Superior temporal gyrus (tissue), 1 donor: Measurements from ENCODE around the gene CCDC102B.
"Not testable (repeated sequence)": the region's sequence is repeated elsewhere in the genome, so short reads cannot be mapped to it uniquely, and the experiment has no call there.

Experiments
- DNase-seq: peaks from one replicate; pipeline ENCODE4 v3.0.0-alpha.2; 2016; ENCODE audit errors: extremely low spot score

Gene CCDC102B

GRCh38 chr18:68830256-68831045 lies 32.6 kb downstream of the CCDC102B start:
- DNase-seq: no peak

- DNase-seq: no peak
Observed at GRCh38 chr18:68833756-68834155, 35.9 kb downstream of the CCDC102B start.

- DNase-seq: no peak
Observed at GRCh38 chr18:68837665-68838451, 40.0 kb downstream of the CCDC102B start.

- no peak for DNase-seq
Observed at GRCh38 chr18:68839701-68840100, 41.8 kb downstream of the CCDC102B start.

- peak; percentile 73 for DNase-seq
Observed at GRCh38 chr18:68840554-68841263, 42.8 kb downstream of the CCDC102B start.

GRCh38 chr18:68841301-68841700 lies 43.4 kb downstream of the CCDC102B start:
- DNase-seq: no peak

GRCh38 chr18:68842951-68843350 lies 45.1 kb downstream of the CCDC102B start:
- DNase-seq: no peak

- DNase-seq: no peak
Observed at GRCh38 chr18:68843473-68844089, 45.7 kb downstream of the CCDC102B start.

GRCh38 chr18:68847219-68847837 lies 49.4 kb downstream of the CCDC102B start:
- DNase-seq: peak; percentile 73

- DNase-seq: no peak
Observed at GRCh38 chr18:68848242-68848641, 50.4 kb downstream of the CCDC102B start.

- DNase-seq: no peak
Observed at GRCh38 chr18:68854786-68855391, 57.0 kb downstream of the CCDC102B start.

GRCh38 chr18:68855491-68855890 lies 57.6 kb downstream of the CCDC102B start:
- no peak for DNase-seq

- no peak for DNase-seq
Observed at GRCh38 chr18:68861365-68861764, 63.5 kb downstream of the CCDC102B start.

- no peak for DNase-seq
Observed at GRCh38 chr18:68865021-68865420, 67.1 kb downstream of the CCDC102B start.

- DNase-seq: no peak
Observed at GRCh38 chr18:68865503-68865902, 67.6 kb downstream of the CCDC102B start.

GRCh38 chr18:68873003-68873402 lies 75.1 kb downstream of the CCDC102B start:
- no peak for DNase-seq

GRCh38 chr18:68874361-68874760 lies 76.5 kb downstream of the CCDC102B start:
- no peak for DNase-seq

GRCh38 chr18:68879947-68880346 lies 82.1 kb downstream of the CCDC102B start:
- DNase-seq: not testable (repeated sequence)

GRCh38 chr18:68887410-68887809 lies 89.5 kb downstream of the CCDC102B start:
- DNase-seq: no peak

GRCh38 chr18:68893354-68893753 lies 95.5 kb downstream of the CCDC102B start:
- DNase-seq: no peak

- DNase-seq: no peak
Observed at GRCh38 chr18:68897286-68897685, 99.4 kb downstream of the CCDC102B start.
